GM21529 (cell line): ENCODE results near the gene LOXL3.

Source experiments
- ATAC-seq: cut with Tn5 transposase; IDR thresholded peaks from one replicate; pipeline ENCODE4 v1.9.1; 2021; ENCODE audit not compliant: unreplicated experiment

The LOXL3 gene

GRCh38 chr2:74529357-74530238, 24.1 kb downstream of the LOXL3 start, which contains the start of the genes AUP1 and HTRA2:
Gene AUP1, minus strand, starts transcription at chr2:74529706. Its CDS starts 77 bp downstream, at chr2:74529629.
Gene HTRA2, plus strand, starts transcription at chr2:74529933. Its CDS starts 74 bp downstream, at chr2:74530007.
- peak; percentile 79 for ATAC-seq

GRCh38 chr2:74528600-74529356, 25.0 kb downstream of the LOXL3 start:
- peak; percentile 8 for ATAC-seq

GRCh38 chr2:74527741-74528140, 26.0 kb downstream of the LOXL3 start:
- no peak for ATAC-seq

GRCh38 chr2:74526649-74527230, 27.0 kb downstream of the LOXL3 start:
- ATAC-seq: no peak

GRCh38 chr2:74525717-74526648, 27.8 kb downstream of the LOXL3 start, which contains the start of gene DQX1:
Gene DQX1, minus strand, starts transcription at chr2:74526231. Its CDS starts 502 bp downstream, at chr2:74525729.
- peak; percentile 14 for ATAC-seq

GRCh38 chr2:74524955-74525716, 28.6 kb downstream of the LOXL3 start:
- ATAC-seq: no peak

- ATAC-seq: no peak
These were observed 29.7 kb downstream of the LOXL3 start for GRCh38 chr2:74524005-74524404.

- ATAC-seq: no peak
These were observed 31.2 kb downstream of the LOXL3 start for GRCh38 chr2:74522516-74522915.

GRCh38 chr2:74516650-74517049, 37.1 kb downstream of the LOXL3 start:
- no peak for ATAC-seq

- peak; percentile 46 for ATAC-seq
These were observed 37.6 kb downstream of the LOXL3 start for GRCh38 chr2:74515981-74516633.

- ATAC-seq: no peak
These were observed 38.3 kb downstream of the LOXL3 start for GRCh38 chr2:74515271-74515980.

- ATAC-seq: no peak
These were observed 39.1 kb downstream of the LOXL3 start, which contains the start of gene TLX2 for GRCh38 chr2:74514368-74515270. Gene TLX2, plus strand, starts transcription at chr2:74514450. Its CDS starts 357 bp downstream, at chr2:74514807.

GRCh38 chr2:74513605-74514367, 40.0 kb downstream of the LOXL3 start:
- no peak for ATAC-seq

- no peak for ATAC-seq
These were observed 40.8 kb downstream of the LOXL3 start for GRCh38 chr2:74512744-74513604.
